CD8-positive, alpha-beta memory T cell (primary cell): ENCODE measurements around the gene SUPT6H. TPM values are rescaled to one million over a fixed set of nuclear protein-coding genes. Genes with fewer than 3 reads are reported as not detected.
"Not testable (repeated sequence)": the region's sequence is repeated elsewhere in the genome, so short reads cannot be mapped to it uniquely, and the experiment has no call there.

Source experiments
- CTCF ChIA-PET: fragments of 350-600 bp; sonication (Branson Sonifier 250); formaldehyde crosslinking; loops from one replicate; lab custom pipeline; 2021; ENCODE audit warnings: antibody characterized with exemption; lab: Charles Lee
- POLR2A ChIA-PET: fragments of 350-600 bp; sonication (Branson Sonifier 250); formaldehyde crosslinking; loops from one replicate; lab custom pipeline; 2021; ENCODE audit warnings: antibody characterized with exemption; lab: Charles Lee
- DNase-seq, 5 donors: peaks; one replicate each; pipeline versions ENCODE4 v3.0.0 to v3.0.0-alpha.2; 2020 to 2022; ENCODE audit warnings: mixed read lengths in 1 of 5
- H3K27ac ChIP-seq: one replicate; pipeline ENCODE4 v1.7.0; 2013; ENCODE audit warnings: low read depth, mild to moderate bottlenecking, low read length, moderate library complexity
- H3K27me3 ChIP-seq: 2 replicates; pipeline ENCODE4 v1.7.0; 2013; ENCODE audit warnings: low read length, mild to moderate bottlenecking; ENCODE audit not compliant: insufficient read depth, poor library complexity, severe bottlenecking
- H3K36me3 ChIP-seq: 2 replicates; pipeline ENCODE4 v1.7.0; 2013; ENCODE audit warnings: mild to moderate bottlenecking, low read length, moderate library complexity; ENCODE audit not compliant: insufficient read depth
- H3K4me1 ChIP-seq: 2 replicates; pipeline ENCODE4 v1.7.0; 2013; ENCODE audit warnings: mild to moderate bottlenecking, low read length, moderate library complexity; ENCODE audit not compliant: insufficient read depth
- H3K4me3 ChIP-seq: 2 replicates; pipeline ENCODE4 v1.7.0; 2013; ENCODE audit warnings: mild to moderate bottlenecking, low read length
- H3K9me3 ChIP-seq: 2 replicates; pipeline ENCODE4 v1.7.0; 2013; ENCODE audit warnings: mild to moderate bottlenecking, low read length
- H3K27ac Mint-ChIP-seq, 8 donors: one replicate each; pipeline ENCODE4 v1.8.0; 2020 to 2021; ENCODE audit warnings: mixed read lengths in 8 of 8, mild to moderate bottlenecking in 6 of 8, inconsistent platforms in 3 of 8, moderate library complexity in 3 of 8
- H3K27me3 Mint-ChIP-seq, 2 donors: one replicate each; pipeline ENCODE4 v1.8.0; 2020 to 2021; ENCODE audit warnings: mixed read lengths in 2 of 2, mild to moderate bottlenecking in 1 of 2, moderate library complexity in 1 of 2
- H3K36me3 Mint-ChIP-seq, 3 donors: one replicate each; pipeline ENCODE4 v1.8.0; 2020 to 2021; ENCODE audit warnings: mixed read lengths in 3 of 3, inconsistent platforms in 1 of 3, mild to moderate bottlenecking in 1 of 3
- H3K4me1 Mint-ChIP-seq, 3 donors: one replicate each; pipeline ENCODE4 v1.8.0; 2020 to 2021; ENCODE audit warnings: mixed read lengths in 3 of 3, inconsistent platforms in 1 of 3, mild to moderate bottlenecking in 1 of 3
- H3K4me3 Mint-ChIP-seq, 7 donors: one replicate each; pipeline ENCODE4 v1.8.0; 2020 to 2021; ENCODE audit warnings: mixed read lengths in 7 of 7, mild to moderate bottlenecking in 6 of 7, moderate library complexity in 4 of 7, inconsistent platforms in 2 of 7
- H3K9me3 Mint-ChIP-seq, 5 donors: one replicate each; pipeline ENCODE4 v1.8.0; 2020 to 2022; ENCODE audit warnings: mixed read lengths in 5 of 5, mild to moderate bottlenecking in 3 of 5, moderate library complexity in 2 of 5, inconsistent platforms in 1 of 5
- polyA plus RNA-seq: library from polyadenylated mRNA; unstranded; fragments of 300-500 nt; fragmentation: Illumina TruSeq; gene quantifications from one replicate; pipeline ENCODE4 v1.2.3, GENCODE V29; 2021
- total RNA-seq, 2 experiments: library from RNA; stranded (reverse); gene quantifications; one replicate each; pipeline ENCODE4 v1.2.3, GENCODE V29; 2021

The SUPT6H gene
- total and polyA plus RNA-seq, 3 experiments from 2014 or later, result 20.1 to 88.4 (median 80.0) TPM

DNA sequence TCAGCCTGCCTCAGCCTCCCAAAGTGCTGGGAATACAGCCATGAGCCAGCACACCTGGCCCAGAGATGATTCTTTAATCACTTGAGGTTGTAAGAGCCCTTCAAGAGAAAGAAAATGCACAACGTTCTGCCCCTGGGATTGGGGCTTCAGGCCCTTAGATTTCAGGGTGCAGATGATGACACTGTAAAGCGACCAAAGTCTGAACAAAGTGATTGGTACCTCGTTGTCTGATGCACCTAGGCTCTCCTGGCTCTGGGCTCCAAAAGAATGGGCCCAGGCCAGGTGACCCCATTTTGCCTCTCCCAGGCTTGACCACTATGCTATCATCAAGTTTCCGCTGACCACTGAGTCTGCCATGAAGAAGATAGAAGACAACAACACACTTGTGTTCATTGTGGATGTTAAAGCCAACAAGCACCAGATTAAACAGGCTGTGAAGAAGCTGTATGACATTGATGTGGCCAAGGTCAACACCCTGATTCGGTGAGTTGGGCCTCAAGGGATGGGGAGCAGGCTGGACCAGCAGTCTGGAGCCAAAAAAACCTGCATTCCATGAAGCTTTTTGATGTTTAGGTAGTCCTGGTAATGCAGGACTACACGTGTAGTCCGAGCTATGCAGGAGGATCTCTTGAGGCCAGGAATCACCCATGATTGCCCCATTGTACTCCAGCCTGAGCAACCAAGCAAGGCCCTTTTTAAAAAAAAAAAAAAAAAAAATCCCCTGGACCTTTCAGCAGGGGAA is 60.6 kb downstream of the SUPT6H start:
- H3K9me3 Mint-ChIP-seq, result no peaks in the 10 kb centered on the region
- POLR2A ChIA-PET, result interaction anchor here (0.6 to 4.1 kb wide), 5 partner anchors 12 to 229 kb away, joined by 3 to 65 read pairs (median 4); partner anchors contain the start of genes BLTP2, PHF12 and PROCA1
- Histone ChIP-seq H3K9me3 (no peaks in the 10 kb centered on the region), H3K27me3 (no peaks in the 10 kb centered on the region), H3K27ac (peak overlapping the region; percentile 32), H3K36me3 (peaks cover 35% of the 10 kb centered on the region), H3K4me1 (peaks cover 46% of the 10 kb centered on the region), H3K4me3 (no peak overlapping the region)
- H3K27me3 Mint-ChIP-seq, result peaks cover 0 to 8% of the 10 kb centered on the region in 2 donors
- H3K36me3 Mint-ChIP-seq, result peaks cover 3 to 60% (median 19%) of the 10 kb centered on the region in 3 donors
- peak overlapping the region in 7 of 8 donors; percentile 33 to 96 (median 93) for H3K27ac Mint-ChIP-seq
- DNase-seq, result no peak
- H3K4me1 Mint-ChIP-seq, result peaks cover 66 to 85% (median 71%) of the 10 kb centered on the region in 3 donors
- H3K4me3 Mint-ChIP-seq, result peak overlapping the region in 6 of 7 donors; percentile 15 to 99 (median 72)
- CTCF ChIA-PET, result interaction anchor here (1.4 to 14.8 kb wide), 2 partner anchors 11 to 24 kb away, joined by 3 to 579 read pairs; partner anchors contain the start of genes PROCA1 and TRAF4

DNA sequence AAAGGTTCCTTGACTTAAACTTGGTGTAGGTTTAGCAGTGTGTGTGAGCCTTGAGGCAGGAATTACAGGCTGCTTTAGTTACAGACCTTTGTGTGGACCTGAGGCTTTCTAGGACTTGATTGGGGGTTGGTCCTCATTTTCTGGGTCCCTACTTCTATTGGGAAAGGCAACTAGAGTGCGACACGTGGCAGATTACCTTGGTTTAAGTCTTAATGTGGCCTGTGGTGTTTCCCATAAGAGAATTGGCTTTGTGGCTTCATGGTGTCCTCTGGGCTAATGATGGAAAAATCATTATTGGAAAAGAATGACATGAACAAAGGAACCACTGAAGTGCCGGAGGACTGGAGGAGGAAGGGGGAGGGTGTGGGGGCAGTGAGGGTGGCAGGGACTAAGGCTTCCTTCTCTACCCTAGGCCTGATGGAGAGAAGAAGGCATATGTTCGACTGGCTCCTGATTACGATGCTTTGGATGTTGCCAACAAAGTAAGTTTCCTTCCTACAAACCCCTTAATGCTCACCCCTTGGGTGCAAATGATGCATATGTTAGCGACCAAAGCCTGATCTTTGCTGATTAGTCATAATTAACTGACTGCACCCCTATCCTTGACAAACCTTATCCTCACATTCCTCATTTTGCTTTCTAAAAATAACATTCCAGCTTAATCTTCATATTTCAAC is 61.3 kb downstream of the SUPT6H start:
- Histone ChIP-seq H3K4me1 (peaks cover 46% of the 10 kb centered on the region), H3K36me3 (peaks cover 35% of the 10 kb centered on the region), H3K27ac (no peak overlapping the region), H3K27me3 (no peaks in the 10 kb centered on the region), H3K9me3 (no peaks in the 10 kb centered on the region), H3K4me3 (no peak overlapping the region)
- ChIA-PET POLR2A (no interaction called here), CTCF (interaction anchor here (1.4 to 14.8 kb wide), 2 partner anchors 12 to 24 kb away, joined by 3 to 579 read pairs; partner anchors contain the start of genes PROCA1 and TRAF4)
- Mint-ChIP-seq H3K27ac (peak overlapping the region in 7 of 8 donors; percentile 61 to 92 (median 77)), H3K4me3 (peak overlapping the region in 6 of 7 donors; percentile 13 to 89 (median 33)), H3K9me3 (no peaks in the 10 kb centered on the region), H3K36me3 (peaks cover 3 to 66% (median 19%) of the 10 kb centered on the region in 3 donors), H3K27me3 (peaks cover 0 to 11% of the 10 kb centered on the region in 2 donors), H3K4me1 (peaks cover 69 to 89% (median 76%) of the 10 kb centered on the region in 3 donors)
- DNase-seq, result no peak

DNA sequence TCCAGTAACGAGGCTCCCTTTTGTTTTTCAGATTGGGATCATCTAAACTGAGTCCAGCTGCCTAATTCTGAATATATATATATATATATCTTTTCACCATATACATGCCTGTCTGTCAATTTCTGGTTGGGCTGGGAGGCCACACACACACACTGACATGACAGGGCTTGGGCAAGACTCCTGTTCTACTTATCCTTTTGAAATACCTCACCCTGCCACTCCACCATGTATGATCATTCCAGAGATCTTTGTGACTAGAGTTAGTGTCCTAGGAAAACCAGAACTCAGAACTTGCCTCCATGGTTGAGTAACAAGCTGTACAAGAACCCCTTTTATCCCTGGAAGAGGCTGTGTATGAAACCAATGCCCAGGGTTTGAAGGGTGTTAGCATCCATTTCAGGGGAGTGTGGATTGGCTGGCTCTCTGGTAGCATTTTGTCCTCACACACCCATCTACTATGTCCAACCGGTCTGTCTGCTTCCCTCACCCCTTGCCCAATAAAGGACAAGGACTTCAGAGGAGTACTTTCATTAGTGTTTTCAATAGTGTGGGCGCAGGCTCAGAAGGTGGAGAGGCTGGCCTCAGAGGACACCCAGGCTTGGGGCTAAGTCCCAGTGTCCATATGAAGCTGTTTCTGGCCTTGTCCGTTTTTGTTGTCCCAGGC is 62.0 kb downstream of the SUPT6H start:
- Mint-ChIP-seq H3K27ac (peak overlapping the region in 6 of 8 donors; percentile 44 to 92 (median 70)), H3K36me3 (peaks cover 3 to 70% (median 19%) of the 10 kb centered on the region in 3 donors), H3K4me3 (peak overlapping the region in 6 of 7 donors; percentile 13 to 90 (median 86)), H3K4me1 (peaks cover 70 to 89% (median 76%) of the 10 kb centered on the region in 3 donors)
- Histone ChIP-seq H3K4me1 (peaks cover 46% of the 10 kb centered on the region), H3K36me3 (peaks cover 35% of the 10 kb centered on the region)
- H3K27me3 Mint-ChIP-seq, H3K27ac ChIP-seq, H3K27me3 ChIP-seq, DNase-seq, H3K9me3 ChIP-seq, H3K9me3 Mint-ChIP-seq, H3K4me3 ChIP-seq, POLR2A ChIA-PET: not testable (repeated sequence)
- CTCF ChIA-PET, result interaction anchor here (1.4 to 14.8 kb wide), 2 partner anchors 12 to 23 kb away, joined by 3 to 579 read pairs; partner anchors contain the start of genes PROCA1 and TRAF4

DNA sequence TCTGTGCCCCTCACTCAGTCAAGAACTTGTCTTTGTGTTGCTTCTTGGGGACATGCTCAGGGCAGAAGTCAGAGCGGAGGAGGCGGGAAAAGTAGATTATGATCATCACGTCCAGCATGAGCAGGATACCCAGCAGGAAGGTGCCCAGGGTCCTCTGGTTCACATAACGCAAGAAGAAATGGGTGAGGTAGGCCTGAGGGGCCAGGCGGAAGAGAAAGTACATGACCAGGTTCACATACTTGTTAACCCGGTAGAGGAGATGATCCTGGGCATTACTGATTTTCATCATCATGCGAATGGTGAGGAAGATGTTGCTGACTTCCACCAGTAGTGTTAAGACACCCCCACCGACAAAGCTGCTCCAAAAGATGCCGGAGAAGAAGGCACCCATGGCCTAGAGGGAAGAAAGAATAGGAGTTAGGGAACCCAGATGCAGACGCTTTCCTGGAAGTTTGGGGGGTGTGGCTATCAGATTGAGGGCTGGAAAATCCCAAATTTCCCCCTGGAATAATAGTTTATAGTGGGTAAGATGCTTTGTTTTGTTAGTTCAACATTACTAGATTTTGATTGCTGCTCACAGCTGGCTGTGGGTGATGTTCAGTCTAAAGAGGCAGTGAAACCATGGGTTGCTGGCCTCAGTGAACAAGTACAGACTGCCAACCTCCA is 62.6 kb downstream of the SUPT6H start:
- no peak overlapping the region for H3K27ac ChIP-seq
- H3K36me3 ChIP-seq, result peaks cover 35% of the 10 kb centered on the region
- no peak for DNase-seq
- no peaks in the 10 kb centered on the region for H3K9me3 Mint-ChIP-seq
- no peaks in the 10 kb centered on the region for H3K9me3 ChIP-seq
- H3K4me3 Mint-ChIP-seq, result peak overlapping the region; percentile 78 to 90 (median 88)
- H3K27me3 Mint-ChIP-seq, result peaks cover 0 to 5% of the 10 kb centered on the region in 2 donors
- POLR2A ChIA-PET, result interaction anchor here (3.0 kb wide), 1 partner anchor 79 kb away, joined by 18 read pairs; the partner anchor contains the start of gene BLTP2
- no peaks in the 10 kb centered on the region for H3K27me3 ChIP-seq
- H3K36me3 Mint-ChIP-seq, result peaks cover 3 to 70% (median 19%) of the 10 kb centered on the region in 3 donors
- H3K4me3 ChIP-seq, result no peak overlapping the region
- peaks cover 45% of the 10 kb centered on the region for H3K4me1 ChIP-seq
- peaks cover 67 to 87% (median 73%) of the 10 kb centered on the region in 3 donors for H3K4me1 Mint-ChIP-seq
- peak overlapping the region; percentile 40 to 92 (median 78) for H3K27ac Mint-ChIP-seq
- CTCF ChIA-PET, result interaction anchor here (0.8 to 14.8 kb wide), 3 partner anchors 22 to 229 kb away, joined by 4 to 579 read pairs (median 16); partner anchors contain the start of gene TRAF4

DNA sequence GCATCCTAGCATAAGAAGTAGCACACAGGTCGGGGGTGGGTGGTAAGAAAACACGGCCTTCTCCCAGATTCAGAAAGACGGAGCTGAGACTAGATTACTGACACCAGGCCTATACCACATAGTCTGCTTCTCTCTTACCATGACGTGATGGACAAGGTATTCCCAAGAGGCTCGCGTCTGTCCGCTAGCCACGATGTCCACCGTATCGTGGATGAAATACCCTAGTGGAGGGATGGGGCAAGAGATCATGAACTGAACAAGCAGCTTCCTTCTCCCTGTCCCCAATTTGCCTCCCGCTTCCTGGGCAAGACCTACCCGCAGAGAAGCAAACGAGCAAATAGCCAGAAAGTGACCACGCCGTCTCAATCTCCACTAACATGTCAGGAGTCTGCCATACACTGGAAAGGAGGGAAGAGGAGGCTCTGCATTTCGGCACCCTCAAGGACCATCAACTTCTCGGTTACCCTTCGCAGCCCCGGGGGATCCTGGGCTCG is 63.2 kb downstream of the SUPT6H start:
- H3K4me3 ChIP-seq, result peak overlapping the region; percentile 49
- H3K27ac ChIP-seq, result peak overlapping the region; percentile 72
- Mint-ChIP-seq H3K4me3 (peak overlapping the region; percentile 78 to 90 (median 88)), H3K4me1 (peaks cover 64 to 85% (median 67%) of the 10 kb centered on the region in 3 donors), H3K27ac (peak overlapping the region; percentile 40 to 92 (median 80)), H3K36me3 (peaks cover 3 to 65% (median 18%) of the 10 kb centered on the region in 3 donors), H3K9me3 (no peaks in the 10 kb centered on the region), H3K27me3 (peaks cover 0 to 5% of the 10 kb centered on the region in 2 donors)
- peaks cover 45% of the 10 kb centered on the region for H3K4me1 ChIP-seq
- H3K36me3 ChIP-seq, result peaks cover 35% of the 10 kb centered on the region
- DNase-seq, result no peak
- H3K27me3 ChIP-seq, result no peaks in the 10 kb centered on the region
- no peaks in the 10 kb centered on the region for H3K9me3 ChIP-seq
- POLR2A ChIA-PET, result interaction anchor here (3.0 to 4.3 kb wide), 3 partner anchors 22 to 225 kb away, joined by 18 to 128 read pairs (median 44); partner anchors contain the start of genes BLTP2, PHF12 and TRAF4
- CTCF ChIA-PET, result interaction anchor here (0.8 to 14.8 kb wide), 4 partner anchors 22 to 228 kb away, joined by 4 to 579 read pairs (median 15); partner anchors contain the start of gene TRAF4

DNA sequence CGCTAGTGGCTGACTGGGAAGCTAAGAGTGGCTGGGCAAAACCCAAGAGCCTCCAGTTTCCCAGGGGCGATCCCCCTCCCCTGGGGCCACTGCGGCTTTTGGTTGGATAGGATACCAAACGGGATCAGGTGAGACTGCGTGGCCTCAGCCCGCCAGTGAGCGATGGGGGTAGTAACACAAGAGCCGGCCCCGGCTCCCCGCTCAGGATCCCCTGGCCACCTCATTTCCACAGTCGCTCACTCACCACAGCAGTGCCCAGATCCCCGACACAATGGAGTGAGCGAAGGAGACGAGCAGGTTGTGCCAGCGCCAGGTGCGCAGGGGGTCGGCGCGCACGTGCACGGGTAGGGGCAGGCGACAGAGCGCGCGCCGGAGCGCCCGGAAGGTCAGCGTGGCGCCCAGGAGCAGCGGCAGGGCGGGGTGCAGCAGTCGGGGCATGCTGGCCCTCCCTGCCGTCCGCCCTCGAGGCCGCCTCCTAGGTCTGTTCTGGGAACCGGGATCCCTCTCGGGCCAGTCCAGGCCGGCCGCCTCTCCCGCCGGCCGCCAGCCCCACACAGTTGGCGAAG is 63.7 kb downstream of the SUPT6H start:
- H3K36me3 Mint-ChIP-seq, result peaks cover 0 to 60% (median 13%) of the 10 kb centered on the region in 3 donors
- DNase-seq, result peak in 3 of 5 donors; percentile 14 to 39 (median 28)
- CTCF ChIA-PET, result interaction anchor here (0.8 to 14.8 kb wide), 32 partner anchors 10 to 398 kb away, joined by 3 to 579 read pairs (median 7); partner anchors contain the start of genes BLTP2, DHRS13, FAM222B and PHF12
- Histone ChIP-seq H3K4me3 (peak overlapping the region; percentile 49), H3K27ac (peak overlapping the region; percentile 72), H3K9me3 (no peaks in the 10 kb centered on the region), H3K4me1 (peaks cover 40% of the 10 kb centered on the region), H3K27me3 (no peaks in the 10 kb centered on the region), H3K36me3 (peaks cover 33% of the 10 kb centered on the region)
- peak overlapping the region in 7 of 8 donors; percentile 55 to 92 (median 78) for H3K27ac Mint-ChIP-seq
- H3K4me3 Mint-ChIP-seq, result peak overlapping the region; percentile 78 to 90 (median 88)
- peaks cover 58 to 79% (median 62%) of the 10 kb centered on the region in 3 donors for H3K4me1 Mint-ChIP-seq
- peaks cover 0 to 5% of the 10 kb centered on the region in 2 donors for H3K27me3 Mint-ChIP-seq
- POLR2A ChIA-PET, result interaction anchor here (1.1 to 4.3 kb wide), 7 partner anchors 14 to 228 kb away, joined by 3 to 128 read pairs (median 13); partner anchors contain the start of genes BLTP2, PHF12, PROCA1 and TRAF4
- no peaks in the 10 kb centered on the region for H3K9me3 Mint-ChIP-seq
